ENCODE measurements around the gene CLDND2.

- TF ChIP-seq EZH2phosphoT487 (IDR thresholded peaks at IDR 0.05), result no peak
- no peak for TF ChIP-seq CTCF (IDR thresholded peaks at IDR 0.05)
These were observed 29.5 kb downstream of the CLDND2 start for GRCh38 chr19:51339313-51339686.

All from neural progenitor cell (in vitro differentiated cells).